ENCODE data around the gene STXBP1.

STXBP1 gene

GRCh38 chr9:127679506-127679905, 67.4 kb downstream of the STXBP1 start:
- no peak for TF ChIP-seq CTCF (IDR thresholded peaks at IDR 0.05)
- Histone ChIP-seq H3K4me1 (no peaks in the 10 kb centered on the region), H3K4me3 (no peak overlapping the region), H3K27me3 (no peaks in the 10 kb centered on the region), H3K36me3 (peaks cover 37 to 96% (median 80%) of the 10 kb centered on the region in 3 donors), H3K9me3 (no peaks in the 10 kb centered on the region), H3K27ac (no peak overlapping the region)
- intact Hi-C loops (cut with DNase I; ENCODE audit: low total_unique reads) = no loop called here
- DNase-seq = no peak

- Histone ChIP-seq H3K4me3 (no peak overlapping the region), H3K36me3 (peaks cover 37 to 95% (median 81%) of the 10 kb centered on the region in 3 donors), H3K27me3 (no peaks in the 10 kb centered on the region), H3K9me3 (no peaks in the 10 kb centered on the region), H3K27ac (no peak overlapping the region), H3K4me1 (no peaks in the 10 kb centered on the region)
- intact Hi-C loops (cut with DNase I; ENCODE audit: low total_unique reads) = no loop called here
- DNase-seq = no peak
- no peak for TF ChIP-seq CTCF (IDR thresholded peaks at IDR 0.05)
Observed at GRCh38 chr9:127680226-127680625, 68.1 kb downstream of the STXBP1 start.

- no peak overlapping the region for H3K4me3 ChIP-seq
- TF ChIP-seq CTCF (IDR thresholded peaks at IDR 0.05) = no peak
- intact Hi-C loops (cut with DNase I; ENCODE audit: low total_unique reads) = no loop called here
- no peaks in the 10 kb centered on the region for H3K4me1 ChIP-seq
- no peak for DNase-seq
- no peak overlapping the region for H3K27ac ChIP-seq
- H3K36me3 ChIP-seq = peaks cover 37 to 94% (median 84%) of the 10 kb centered on the region in 3 donors
- no peaks in the 10 kb centered on the region for H3K9me3 ChIP-seq
- no peaks in the 10 kb centered on the region for H3K27me3 ChIP-seq
Observed at GRCh38 chr9:127680846-127681245, 68.8 kb downstream of the STXBP1 start.

GRCh38 chr9:127682351-127683136, 70.5 kb downstream of the STXBP1 start:
- TF ChIP-seq CTCF (IDR thresholded peaks at IDR 0.05) = no peak
- intact Hi-C loops (cut with DNase I; ENCODE audit: low total_unique reads) = no loop called here
- Histone ChIP-seq H3K4me1 (no peaks in the 10 kb centered on the region), H3K9me3 (no peaks in the 10 kb centered on the region), H3K36me3 (peaks cover 37 to 95% (median 82%) of the 10 kb centered on the region in 3 donors), H3K27ac (no peak overlapping the region), H3K27me3 (no peaks in the 10 kb centered on the region), H3K4me3 (no peak overlapping the region)
- no peak for DNase-seq

- H3K36me3 ChIP-seq = peaks cover 37 to 97% (median 77%) of the 10 kb centered on the region in 3 donors
- no peaks in the 10 kb centered on the region for H3K27me3 ChIP-seq
- intact Hi-C loops (cut with DNase I; ENCODE audit: low total_unique reads) = no loop called here
- H3K9me3 ChIP-seq = no peaks in the 10 kb centered on the region
- H3K4me3 ChIP-seq = no peak overlapping the region
- H3K27ac ChIP-seq = no peak overlapping the region
- H3K4me1 ChIP-seq = no peaks in the 10 kb centered on the region
- no peak for TF ChIP-seq CTCF (IDR thresholded peaks at IDR 0.05)
- DNase-seq = no peak
Observed at GRCh38 chr9:127683723-127684122, 71.6 kb downstream of the STXBP1 start.
